ENCODE results near the gene WASHC2C.
"Not testable (repeated sequence)": the region's sequence is repeated elsewhere in the genome, so short reads cannot be mapped to it uniquely, and the experiment has no call there.

The WASHC2C gene

DNA sequence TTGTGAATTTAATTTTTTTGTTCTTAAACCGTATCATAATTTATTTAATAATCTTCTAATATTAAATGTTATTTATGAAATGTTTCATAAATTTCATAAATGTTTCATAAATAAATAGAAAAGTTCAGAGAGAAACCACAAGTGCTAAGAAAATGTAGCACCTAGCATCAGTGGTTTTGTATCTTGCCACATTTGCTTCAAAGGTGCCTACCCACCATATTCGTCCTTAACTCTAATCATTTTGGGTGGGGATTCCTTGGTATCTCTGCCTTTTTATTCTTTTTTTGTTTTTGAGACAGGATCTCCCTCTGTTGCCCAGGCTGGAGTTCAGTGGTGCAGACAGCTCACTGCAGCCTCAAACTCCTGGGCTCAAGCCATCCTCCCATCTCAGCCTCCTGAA is 7.4 kb downstream of the WASHC2C start:
- no CpG with 5 or more reads among the region's 2 CpGs for WGBS, 2 experiments
- H3K27me3 ChIP-seq (ENCODE audit: control insufficient read depth, insufficient read depth, low read length, poor library complexity, severe bottlenecking); H3K27ac ChIP-seq (ENCODE audit: insufficient read depth, low read depth, low read length, poor library complexity, severe bottlenecking); H3K9me3 ChIP-seq (ENCODE audit: control insufficient read depth, low read length); H3K4me3 ChIP-seq (ENCODE audit: insufficient read depth, low read depth, low read length); H3K4me1 ChIP-seq (ENCODE audit: control insufficient read depth, insufficient read depth, low read length); H3K36me3 ChIP-seq (ENCODE audit: control insufficient read depth, insufficient read depth, low read length): not testable (repeated sequence)

GRCh38 chr10:45734867-45735266 is 7.8 kb downstream of the WASHC2C start:
- not testable (repeated sequence) for H3K27me3 ChIP-seq (ENCODE audit: control insufficient read depth, insufficient read depth, low read length, poor library complexity, severe bottlenecking); H3K36me3 ChIP-seq (ENCODE audit: control insufficient read depth, insufficient read depth, low read length); H3K4me3 ChIP-seq (ENCODE audit: insufficient read depth, low read depth, low read length); H3K9me3 ChIP-seq (ENCODE audit: control insufficient read depth, low read length); H3K27ac ChIP-seq (ENCODE audit: insufficient read depth, low read depth, low read length, poor library complexity, severe bottlenecking); H3K4me1 ChIP-seq (ENCODE audit: control insufficient read depth, insufficient read depth, low read length)
- no CpG with 5 or more reads among the region's 1 CpG for WGBS, 2 experiments

DNA sequence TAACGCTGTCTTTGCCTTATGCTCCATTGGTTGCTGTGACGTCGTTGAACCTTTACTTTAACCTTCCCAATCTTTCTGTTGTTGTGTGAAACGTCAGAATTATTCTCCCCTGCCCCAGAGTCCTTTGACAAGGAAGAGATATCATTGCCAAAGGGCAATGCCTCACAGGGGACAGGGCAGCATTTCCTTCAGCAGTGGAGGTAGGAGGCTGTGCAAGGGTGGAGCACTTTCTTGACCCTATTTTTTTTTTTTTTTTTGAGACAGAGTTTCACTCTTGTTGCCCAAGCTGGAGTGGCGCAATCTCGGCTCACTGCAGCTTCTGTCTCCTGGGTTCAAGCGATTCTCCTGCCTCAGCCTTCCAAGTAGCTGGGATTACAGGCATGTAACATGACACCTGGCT is 14.5 kb downstream of the WASHC2C start:
- not testable (repeated sequence) for H3K27me3 ChIP-seq (ENCODE audit: control insufficient read depth, insufficient read depth, low read length, poor library complexity, severe bottlenecking); H3K4me3 ChIP-seq (ENCODE audit: insufficient read depth, low read depth, low read length); H3K36me3 ChIP-seq (ENCODE audit: control insufficient read depth, insufficient read depth, low read length); H3K9me3 ChIP-seq (ENCODE audit: control insufficient read depth, low read length); H3K4me1 ChIP-seq (ENCODE audit: control insufficient read depth, insufficient read depth, low read length); H3K27ac ChIP-seq (ENCODE audit: insufficient read depth, low read depth, low read length, poor library complexity, severe bottlenecking)
- 99 to 100% methylated on average over 6 to 7 of the region's 7 CpGs for WGBS, 2 experiments

DNA sequence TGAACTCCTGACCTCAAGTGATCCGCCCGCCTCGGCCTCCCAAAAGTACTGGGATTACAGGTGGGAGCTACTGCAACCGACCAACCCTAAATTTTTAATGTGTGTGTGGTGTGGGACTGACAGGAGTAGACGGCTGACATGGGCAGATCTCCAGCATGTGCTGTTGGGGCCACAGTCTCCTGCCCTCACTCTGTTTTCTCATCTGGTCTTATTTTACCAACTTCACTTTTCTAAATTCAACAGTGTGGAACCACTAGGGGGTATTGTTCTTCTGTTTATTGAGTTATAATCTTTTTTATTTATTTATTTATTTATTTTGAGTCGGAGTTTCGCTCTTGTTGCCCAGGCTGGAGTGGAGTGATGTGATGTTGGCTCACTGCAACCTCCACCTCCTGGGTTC is 14.9 kb downstream of the WASHC2C start:
- H3K27ac ChIP-seq (ENCODE audit: insufficient read depth, low read depth, low read length, poor library complexity, severe bottlenecking); H3K36me3 ChIP-seq (ENCODE audit: control insufficient read depth, insufficient read depth, low read length); H3K4me3 ChIP-seq (ENCODE audit: insufficient read depth, low read depth, low read length); H3K27me3 ChIP-seq (ENCODE audit: control insufficient read depth, insufficient read depth, low read length, poor library complexity, severe bottlenecking); H3K9me3 ChIP-seq (ENCODE audit: control insufficient read depth, low read length); H3K4me1 ChIP-seq (ENCODE audit: control insufficient read depth, insufficient read depth, low read length): not testable (repeated sequence)
- WGBS, 2 experiments, result 96 to 97% methylated on average over 3 of the region's 7 CpGs

DNA sequence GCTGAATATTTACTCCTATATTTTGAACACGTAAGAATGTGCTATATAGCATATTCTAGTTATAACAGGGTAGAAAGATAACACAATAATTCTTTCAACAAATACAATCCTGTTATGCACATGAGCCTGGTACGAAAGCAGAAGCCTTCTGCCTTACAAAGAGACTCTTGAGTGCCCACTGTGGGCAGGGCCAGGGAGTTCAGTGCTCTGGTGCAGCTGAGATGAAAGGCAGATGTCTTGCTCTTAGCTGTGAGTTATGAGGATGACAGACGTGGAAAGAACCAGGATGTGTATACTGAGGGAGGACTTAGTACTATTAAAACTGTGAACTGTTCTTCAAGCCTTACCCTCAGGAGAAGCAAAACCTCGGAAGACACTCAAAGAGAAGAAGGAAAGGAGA is 24.1 kb downstream of the WASHC2C start:
- H3K27ac ChIP-seq (ENCODE audit: insufficient read depth, low read depth, low read length, poor library complexity, severe bottlenecking); H3K36me3 ChIP-seq (ENCODE audit: control insufficient read depth, insufficient read depth, low read length); H3K9me3 ChIP-seq (ENCODE audit: control insufficient read depth, low read length); H3K4me3 ChIP-seq (ENCODE audit: insufficient read depth, low read depth, low read length); H3K4me1 ChIP-seq (ENCODE audit: control insufficient read depth, insufficient read depth, low read length); H3K27me3 ChIP-seq (ENCODE audit: control insufficient read depth, insufficient read depth, low read length, poor library complexity, severe bottlenecking): not testable (repeated sequence)
- 100% methylated on average over 1 of the region's 4 CpGs for WGBS, 2 experiments

GRCh38 chr10:45752210-45752609 is 25.1 kb downstream of the WASHC2C start:
- not testable (repeated sequence) for H3K4me3 ChIP-seq (ENCODE audit: insufficient read depth, low read depth, low read length); H3K27me3 ChIP-seq (ENCODE audit: control insufficient read depth, insufficient read depth, low read length, poor library complexity, severe bottlenecking); H3K27ac ChIP-seq (ENCODE audit: insufficient read depth, low read depth, low read length, poor library complexity, severe bottlenecking); H3K4me1 ChIP-seq (ENCODE audit: control insufficient read depth, insufficient read depth, low read length); H3K9me3 ChIP-seq (ENCODE audit: control insufficient read depth, low read length); H3K36me3 ChIP-seq (ENCODE audit: control insufficient read depth, insufficient read depth, low read length)
- WGBS, 2 experiments, result 95% methylated on average over 4 of the region's 5 CpGs

DNA sequence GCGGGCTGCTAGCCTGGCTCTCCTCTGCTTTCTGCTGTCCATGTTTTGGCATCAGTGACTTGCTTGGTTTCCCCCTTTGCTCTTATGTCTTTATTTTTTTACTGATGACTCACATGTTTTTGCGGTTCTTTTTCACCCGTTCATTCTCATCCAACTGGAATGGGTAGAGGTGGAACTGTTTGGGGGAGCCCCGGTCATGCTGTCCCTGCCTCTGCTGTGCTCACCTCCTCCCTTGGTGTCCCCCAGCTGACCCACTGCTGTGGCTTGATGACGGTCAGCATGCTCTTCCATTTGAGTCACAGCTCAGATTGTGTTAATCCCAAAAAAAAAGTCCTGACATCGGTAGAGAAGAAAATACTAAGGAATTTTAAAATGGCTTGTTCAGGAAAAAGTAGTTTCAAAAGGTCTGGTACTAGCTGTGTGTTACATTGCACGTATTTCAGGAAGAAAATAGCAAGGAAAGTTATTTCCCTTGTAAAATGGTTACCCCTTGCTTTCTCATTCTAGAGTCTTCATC is 27.0 kb downstream of the WASHC2C start:
- 93 to 96% methylated on average over 6 of the region's 7 CpGs for WGBS, 2 experiments
- not testable (repeated sequence) for H3K4me1 ChIP-seq (ENCODE audit: control insufficient read depth, insufficient read depth, low read length); H3K36me3 ChIP-seq (ENCODE audit: control insufficient read depth, insufficient read depth, low read length); H3K27me3 ChIP-seq (ENCODE audit: control insufficient read depth, insufficient read depth, low read length, poor library complexity, severe bottlenecking); H3K9me3 ChIP-seq (ENCODE audit: control insufficient read depth, low read length); H3K27ac ChIP-seq (ENCODE audit: insufficient read depth, low read depth, low read length, poor library complexity, severe bottlenecking); H3K4me3 ChIP-seq (ENCODE audit: insufficient read depth, low read depth, low read length)

DNA sequence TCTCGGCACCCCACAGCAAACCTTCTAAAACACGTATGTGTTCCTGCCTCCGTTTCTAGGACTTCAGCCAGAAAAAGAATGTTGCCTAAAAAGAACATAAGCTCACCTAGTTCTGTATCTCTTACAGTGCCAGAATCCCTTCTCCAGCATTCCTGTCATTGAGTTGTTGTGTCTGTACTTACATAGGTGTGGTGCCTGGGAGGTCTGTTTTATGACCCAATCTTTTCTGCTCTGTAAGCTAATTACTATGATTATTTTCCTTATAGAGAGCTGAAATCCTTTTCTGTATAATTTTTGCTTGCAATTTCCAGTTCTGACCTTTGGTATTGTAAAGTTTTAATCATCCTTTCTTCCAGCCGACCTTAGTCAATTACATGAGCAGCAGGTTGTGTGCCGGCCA is 28.0 kb downstream of the WASHC2C start:
- not testable (repeated sequence) for H3K36me3 ChIP-seq (ENCODE audit: control insufficient read depth, insufficient read depth, low read length); H3K4me3 ChIP-seq (ENCODE audit: insufficient read depth, low read depth, low read length)
- 96 to 100% methylated on average over 3 of the region's 5 CpGs for WGBS, 2 experiments

DNA sequence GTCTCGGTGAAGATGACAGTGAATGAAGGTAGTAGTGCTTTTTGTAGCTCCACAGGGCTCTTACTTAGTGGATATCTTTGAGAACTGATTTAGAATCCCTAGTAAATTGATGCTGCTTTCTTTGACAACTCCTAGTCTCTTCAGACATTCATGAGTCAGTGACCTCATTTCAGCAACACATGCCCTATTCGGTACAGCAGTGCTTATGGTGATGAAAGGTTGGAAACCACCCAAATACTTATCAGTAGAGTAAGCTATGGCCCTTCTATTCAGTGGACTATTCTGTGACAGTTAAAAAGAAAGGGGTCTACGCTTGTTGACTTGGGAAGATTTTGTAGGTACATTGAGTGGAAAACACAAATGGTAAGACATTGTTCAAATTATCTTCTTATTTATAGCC is 29.0 kb downstream of the WASHC2C start:
- not testable (repeated sequence) for H3K27ac ChIP-seq (ENCODE audit: insufficient read depth, low read depth, low read length, poor library complexity, severe bottlenecking); H3K36me3 ChIP-seq (ENCODE audit: control insufficient read depth, insufficient read depth, low read length); H3K4me3 ChIP-seq (ENCODE audit: insufficient read depth, low read depth, low read length); H3K27me3 ChIP-seq (ENCODE audit: control insufficient read depth, insufficient read depth, low read length, poor library complexity, severe bottlenecking); H3K9me3 ChIP-seq (ENCODE audit: control insufficient read depth, low read length); H3K4me1 ChIP-seq (ENCODE audit: control insufficient read depth, insufficient read depth, low read length)
- WGBS, 2 experiments, result 100% methylated on average over 1 of the region's 3 CpGs

More for the DNA sequence above, 28.0 kb downstream of the WASHC2C start:
- H3K9me3 ChIP-seq (ENCODE audit: control insufficient read depth, low read length); H3K27ac ChIP-seq (ENCODE audit: insufficient read depth, low read depth, low read length, poor library complexity, severe bottlenecking); H3K4me1 ChIP-seq (ENCODE audit: control insufficient read depth, insufficient read depth, low read length); H3K27me3 ChIP-seq (ENCODE audit: control insufficient read depth, insufficient read depth, low read length, poor library complexity, severe bottlenecking): not testable (repeated sequence)

- not testable (repeated sequence) for H3K36me3 ChIP-seq (ENCODE audit: control insufficient read depth, insufficient read depth, low read length); H3K4me1 ChIP-seq (ENCODE audit: control insufficient read depth, insufficient read depth, low read length); H3K9me3 ChIP-seq (ENCODE audit: control insufficient read depth, low read length); H3K27me3 ChIP-seq (ENCODE audit: control insufficient read depth, insufficient read depth, low read length, poor library complexity, severe bottlenecking); H3K4me3 ChIP-seq (ENCODE audit: insufficient read depth, low read depth, low read length); H3K27ac ChIP-seq (ENCODE audit: insufficient read depth, low read depth, low read length, poor library complexity, severe bottlenecking)
- 80 to 97% methylated on average over 7 of the region's 8 CpGs for WGBS, 2 experiments
Measured at GRCh38 chr10:45757661-45758396, 30.8 kb downstream of the WASHC2C start.

- not testable (repeated sequence) for H3K4me1 ChIP-seq (ENCODE audit: control insufficient read depth, insufficient read depth, low read length); H3K27me3 ChIP-seq (ENCODE audit: control insufficient read depth, insufficient read depth, low read length, poor library complexity, severe bottlenecking); H3K36me3 ChIP-seq (ENCODE audit: control insufficient read depth, insufficient read depth, low read length); H3K27ac ChIP-seq (ENCODE audit: insufficient read depth, low read depth, low read length, poor library complexity, severe bottlenecking); H3K9me3 ChIP-seq (ENCODE audit: control insufficient read depth, low read length); H3K4me3 ChIP-seq (ENCODE audit: insufficient read depth, low read depth, low read length)
- WGBS, 2 experiments, result 66 to 79% methylated on average over 2 to 3 of the region's 6 CpGs
Measured at GRCh38 chr10:45761622-45762021, 34.6 kb downstream of the WASHC2C start.

Data from ectodermal cell (in vitro differentiated cells).